HepG2 (cell line): ENCODE measurements around the gene SART1. TPM values are rescaled to one million over a fixed set of nuclear protein-coding genes. Genes with fewer than 3 reads are reported as not detected.
A peak's percentile ranks its signal among the peaks of the same experiment; 100 is the strongest.

Source experiments
- BCL6 ChIP-seq: IDR thresholded peaks from 2 replicates; pipeline ENCODE4 v1.6.1; 2016; ENCODE audit warnings: missing genetic modification reagents, missing compliant biosample characterization
- CREB1 ChIP-seq, 2 experiments: fragments of 450-650 bp in 1 of 2; IDR thresholded peaks; 2 replicates each; pipeline ENCODE4 v1.6.1; 2016 to 2017; ENCODE audit warnings: control low read depth in 1 of 2, mild to moderate bottlenecking in 1 of 2, missing compliant biosample characterization in 1 of 2, missing genetic modification characterization in 1 of 2
- ELF1 ChIP-seq: sonication (generic); formaldehyde crosslinking; IDR thresholded peaks from 2 replicates; pipeline ENCODE4 v1.4.0; 2020; ENCODE audit warnings: missing genetic modification reagents
- NFE2L1 ChIP-seq: sonication (generic); formaldehyde crosslinking; IDR thresholded peaks from 2 replicates; pipeline ENCODE4 v1.4.0; 2020; ENCODE audit warnings: missing genetic modification reagents, mild to moderate bottlenecking, borderline replicate concordance
- ZBTB38 ChIP-seq: sonication (generic); formaldehyde crosslinking; IDR thresholded peaks from 2 replicates; pipeline ENCODE4 v1.5.1; 2020; ENCODE audit warnings: mild to moderate bottlenecking, missing genetic modification reagents
- ZFY ChIP-seq: sonication (generic); formaldehyde crosslinking; IDR thresholded peaks from 2 replicates; pipeline ENCODE4 v1.4.0; 2020; ENCODE audit warnings: missing genetic modification reagents
- ZNF331 ChIP-seq: sonication (generic); formaldehyde crosslinking; IDR thresholded peaks from 2 replicates; pipeline ENCODE4 v1.4.0; 2020; ENCODE audit warnings: missing genetic modification reagents
- ZNF616 ChIP-seq: sonication (generic); formaldehyde crosslinking; IDR thresholded peaks from 2 replicates; pipeline ENCODE4 v1.5.0; 2020; ENCODE audit warnings: low read depth, mild to moderate bottlenecking, missing genetic modification reagents
- ZNF768 ChIP-seq: sonication (generic); formaldehyde crosslinking; IDR thresholded peaks from 2 replicates; pipeline ENCODE4 v1.4.0; 2020; ENCODE audit warnings: missing genetic modification reagents
- ZSCAN20 ChIP-seq: sonication (generic); formaldehyde crosslinking; IDR thresholded peaks from 2 replicates; pipeline ENCODE4 v1.4.0; 2020; ENCODE audit warnings: missing genetic modification reagents, mild to moderate bottlenecking, borderline replicate concordance
- polyA plus RNA-seq, 8 experiments: library from polyadenylated mRNA; depleted of rRNA in 3 of 8; stranded (reverse) in 7 of 8; unstranded in 1 of 8; fragments of >200 nt; fragmentation: Illumina TruSeq in 4 of 8; extraction: Trizol in 4 of 8; gene quantifications; 2 replicates each; pipeline versions ENCODE4 v1.2.1 to v1.2.3, GENCODE V29; 2011 to 2016; ENCODE audit warnings: low read depth in 4 of 8, missing spikeins in 1 of 8, mixed read lengths in 1 of 8; ENCODE audit not compliant: insufficient read depth in 1 of 8
- total RNA-seq, 5 experiments: library from RNA; depleted of rRNA; stranded (reverse); fragments of >200 nt; fragmentation: Illumina TruSeq; extraction: Trizol; gene quantifications; 2 replicates each; pipeline ENCODE4 v1.2.3, GENCODE V29; 2016; ENCODE audit warnings: low read depth in 1 of 5
- TF ChIP-seq, protein P1 (sequence below): sonication (generic); formaldehyde crosslinking; IDR thresholded peaks from 2 replicates; pipeline ENCODE4 v1.4.0; 2020; ENCODE audit warnings: mild to moderate bottlenecking, missing genetic modification reagents
- TF ChIP-seq, protein P2 (sequence below): sonication (generic); formaldehyde crosslinking; IDR thresholded peaks from 2 replicates; pipeline ENCODE4 v1.4.0; 2020; ENCODE audit warnings: mild to moderate bottlenecking, missing genetic modification reagents
- TF ChIP-seq, protein P3 (sequence below): sonication (generic); formaldehyde crosslinking; IDR thresholded peaks from 2 replicates; pipeline ENCODE4 v1.4.0; 2020; ENCODE audit warnings: mild to moderate bottlenecking, missing genetic modification reagents
- TF ChIP-seq, protein P4 (sequence below): sonication (generic); formaldehyde crosslinking; IDR thresholded peaks from 2 replicates; pipeline ENCODE4 v1.8.0; 2022; ENCODE audit warnings: mild to moderate bottlenecking, missing genetic modification reagents, borderline replicate concordance

SART1 gene
- total and polyA plus RNA-seq, 2 of the 13 experiments (the other 11 are each of a cell fraction or from before 2014, with no cell fraction given), result 11.3 to 22.5 TPM

DNA sequence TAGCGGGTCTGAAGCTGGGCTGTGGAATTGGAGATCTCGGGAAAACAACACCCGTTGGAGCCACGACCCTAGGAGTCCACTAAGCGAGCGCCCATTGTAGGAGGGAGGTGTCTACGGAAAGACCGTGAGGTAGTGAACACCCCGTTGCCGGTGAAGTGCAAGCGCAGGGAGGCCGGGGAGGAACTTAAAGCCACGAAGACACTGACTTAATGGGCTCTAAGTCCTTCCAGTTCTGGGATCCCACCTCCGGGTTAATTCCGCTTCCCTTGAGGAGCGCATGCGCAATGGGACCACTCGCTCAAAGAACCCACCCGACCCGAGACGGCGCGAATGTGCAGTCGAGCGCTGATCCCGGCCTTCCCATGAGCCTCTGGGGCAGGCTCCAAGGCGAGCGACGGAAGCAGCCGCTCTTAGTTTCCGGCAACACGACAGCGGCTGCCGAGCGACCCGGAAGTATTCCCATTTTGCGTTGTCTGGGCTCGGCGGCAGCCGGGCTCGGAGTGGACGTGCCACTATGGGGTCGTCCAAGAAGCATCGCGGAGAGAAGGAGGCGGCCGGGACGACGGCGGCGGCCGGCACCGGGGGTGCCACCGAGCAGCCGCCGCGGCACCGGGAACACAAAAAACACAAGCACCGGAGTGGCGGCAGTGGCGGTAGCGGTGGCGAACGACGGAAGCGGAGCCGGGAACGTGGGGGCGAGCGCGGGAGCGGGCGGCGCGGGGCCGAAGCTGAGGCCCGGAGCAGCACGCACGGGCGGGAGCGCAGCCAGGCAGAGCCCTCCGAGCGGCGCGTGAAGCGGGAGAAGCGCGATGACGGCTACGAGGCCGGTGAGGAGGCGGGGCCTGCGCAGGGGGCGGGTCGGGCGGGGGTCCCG lies at the start of gene SART1 (continued):
- TF ChIP-seq, protein P1, sequence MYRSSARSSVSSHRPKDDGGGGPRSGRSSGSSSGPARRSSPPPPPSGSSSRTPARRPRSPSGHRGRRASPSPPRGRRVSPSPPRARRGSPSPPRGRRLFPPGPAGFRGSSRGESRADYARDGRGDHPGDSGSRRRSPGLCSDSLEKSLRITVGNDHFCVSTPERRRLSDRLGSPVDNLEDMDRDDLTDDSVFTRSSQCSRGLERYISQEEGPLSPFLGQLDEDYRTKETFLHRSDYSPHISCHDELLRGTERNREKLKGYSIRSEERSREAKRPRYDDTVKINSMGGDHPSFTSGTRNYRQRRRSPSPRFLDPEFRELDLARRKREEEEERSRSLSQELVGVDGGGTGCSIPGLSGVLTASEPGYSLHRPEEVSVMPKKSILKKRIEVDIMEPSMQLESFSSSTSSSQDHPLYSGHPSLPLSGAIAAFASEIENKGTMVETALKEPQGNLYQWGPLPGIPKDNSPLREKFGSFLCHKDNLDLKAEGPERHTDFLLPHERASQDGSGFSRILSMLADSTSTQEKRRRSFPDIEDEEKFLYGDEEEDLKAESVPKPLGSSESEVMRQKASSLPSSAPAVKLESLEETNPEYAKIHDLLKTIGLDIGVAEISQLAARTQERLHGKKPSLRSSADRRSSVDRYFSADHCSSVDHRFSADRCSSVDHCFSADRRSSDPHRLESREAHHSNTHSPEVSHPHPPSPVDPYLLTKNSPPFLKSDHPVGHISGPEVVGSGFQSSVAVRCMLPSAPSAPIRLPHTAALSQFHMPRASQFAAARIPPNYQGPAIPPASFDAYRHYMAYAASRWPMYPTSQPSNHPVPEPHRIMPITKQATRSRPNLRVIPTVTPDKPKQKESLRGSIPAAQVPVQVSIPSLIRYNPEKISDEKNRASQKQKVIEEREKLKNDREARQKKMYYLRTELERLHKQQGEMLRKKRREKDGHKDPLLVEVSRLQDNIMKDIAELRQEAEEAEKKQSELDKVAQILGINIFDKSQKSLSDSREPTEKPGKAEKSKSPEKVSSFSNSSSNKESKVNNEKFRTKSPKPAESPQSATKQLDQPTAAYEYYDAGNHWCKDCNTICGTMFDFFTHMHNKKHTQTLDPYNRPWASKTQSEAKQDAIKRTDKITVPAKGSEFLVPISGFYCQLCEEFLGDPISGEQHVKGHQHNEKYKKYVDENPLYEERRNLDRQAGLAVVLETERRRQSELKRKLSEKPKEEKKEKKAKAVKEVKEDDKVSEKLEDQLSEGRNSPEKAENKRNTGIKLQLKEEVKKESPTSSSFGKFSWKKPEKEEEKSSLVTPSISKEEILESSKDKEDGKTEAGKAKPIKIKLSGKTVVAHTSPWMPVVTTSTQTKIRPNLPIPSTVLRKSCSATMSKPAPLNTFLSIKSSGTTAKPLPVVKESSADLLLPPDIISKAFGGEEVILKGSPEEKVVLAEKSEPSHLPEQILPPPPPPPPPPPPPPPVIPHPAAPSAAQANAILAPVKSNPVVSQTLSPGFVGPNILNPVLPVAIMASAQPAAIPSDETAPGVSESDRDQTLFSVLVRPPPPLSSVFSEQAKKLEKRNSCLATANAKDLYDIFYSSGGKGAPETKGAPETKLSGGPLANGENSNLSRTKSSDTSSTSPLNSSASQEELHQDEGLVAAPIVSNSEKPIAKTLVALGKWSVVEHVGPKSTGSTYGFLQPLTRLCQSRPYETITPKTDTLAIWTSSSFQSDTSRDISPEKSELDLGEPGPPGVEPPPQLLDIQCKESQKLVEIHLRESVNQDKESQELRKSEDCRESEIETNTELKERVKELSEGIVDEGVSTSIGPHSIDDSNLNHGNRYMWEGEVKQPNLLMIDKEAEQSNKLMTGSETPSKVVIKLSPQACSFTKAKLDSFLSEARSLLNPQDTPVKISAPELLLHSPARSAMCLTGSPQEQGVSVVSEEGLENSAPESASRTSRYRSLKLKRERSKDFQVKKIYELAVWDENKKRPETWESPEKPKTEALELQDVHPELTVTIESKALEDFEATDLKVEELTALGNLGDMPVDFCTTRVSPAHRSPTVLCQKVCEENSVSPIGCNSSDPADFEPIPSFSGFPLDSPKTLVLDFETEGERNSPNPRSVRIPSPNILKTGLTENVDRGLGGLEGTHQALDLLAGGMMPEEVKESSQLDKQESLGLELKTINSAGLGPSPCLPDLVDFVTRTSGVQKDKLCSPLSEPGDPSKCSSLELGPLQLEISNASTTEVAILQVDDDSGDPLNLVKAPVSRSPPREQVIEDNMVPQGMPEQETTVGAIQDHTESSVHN (CRISPR knock-in tag), result no peak
- peak; percentile 91 for TF ChIP-seq ZNF768 (CRISPR knock-in tag)
- TF ChIP-seq ZSCAN20 (CRISPR knock-in tag), result no peak
- no peak for TF ChIP-seq CREB1 (IDR thresholded peaks at IDR 0.05)
- peak; percentile 68; the same call in 1 of the 2 replicates for TF ChIP-seq CREB1 (CRISPR knock-in tag; IDR thresholded peaks at IDR 0.05)
- 0 out of 2 replicates have a peak, but pooled peaks have one; percentile 44 for TF ChIP-seq BCL6 (CRISPR knock-in tag)
- TF ChIP-seq ZBTB38 (CRISPR knock-in tag), result peak; percentile 40
- no peak for TF ChIP-seq ZNF616 (CRISPR knock-in tag)
- TF ChIP-seq ZFY (CRISPR knock-in tag), result peak; percentile 98
- TF ChIP-seq NFE2L1 (CRISPR knock-in tag), result no peak
- TF ChIP-seq, protein P2, sequence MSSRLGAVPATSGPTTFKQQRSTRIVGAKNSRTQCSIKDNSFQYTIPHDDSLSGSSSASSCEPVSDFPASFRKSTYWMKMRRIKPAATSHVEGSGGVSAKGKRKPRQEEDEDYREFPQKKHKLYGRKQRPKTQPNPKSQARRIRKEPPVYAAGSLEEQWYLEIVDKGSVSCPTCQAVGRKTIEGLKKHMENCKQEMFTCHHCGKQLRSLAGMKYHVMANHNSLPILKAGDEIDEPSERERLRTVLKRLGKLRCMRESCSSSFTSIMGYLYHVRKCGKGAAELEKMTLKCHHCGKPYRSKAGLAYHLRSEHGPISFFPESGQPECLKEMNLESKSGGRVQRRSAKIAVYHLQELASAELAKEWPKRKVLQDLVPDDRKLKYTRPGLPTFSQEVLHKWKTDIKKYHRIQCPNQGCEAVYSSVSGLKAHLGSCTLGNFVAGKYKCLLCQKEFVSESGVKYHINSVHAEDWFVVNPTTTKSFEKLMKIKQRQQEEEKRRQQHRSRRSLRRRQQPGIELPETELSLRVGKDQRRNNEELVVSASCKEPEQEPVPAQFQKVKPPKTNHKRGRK (CRISPR knock-in tag), result no peak
- TF ChIP-seq, protein P3, sequence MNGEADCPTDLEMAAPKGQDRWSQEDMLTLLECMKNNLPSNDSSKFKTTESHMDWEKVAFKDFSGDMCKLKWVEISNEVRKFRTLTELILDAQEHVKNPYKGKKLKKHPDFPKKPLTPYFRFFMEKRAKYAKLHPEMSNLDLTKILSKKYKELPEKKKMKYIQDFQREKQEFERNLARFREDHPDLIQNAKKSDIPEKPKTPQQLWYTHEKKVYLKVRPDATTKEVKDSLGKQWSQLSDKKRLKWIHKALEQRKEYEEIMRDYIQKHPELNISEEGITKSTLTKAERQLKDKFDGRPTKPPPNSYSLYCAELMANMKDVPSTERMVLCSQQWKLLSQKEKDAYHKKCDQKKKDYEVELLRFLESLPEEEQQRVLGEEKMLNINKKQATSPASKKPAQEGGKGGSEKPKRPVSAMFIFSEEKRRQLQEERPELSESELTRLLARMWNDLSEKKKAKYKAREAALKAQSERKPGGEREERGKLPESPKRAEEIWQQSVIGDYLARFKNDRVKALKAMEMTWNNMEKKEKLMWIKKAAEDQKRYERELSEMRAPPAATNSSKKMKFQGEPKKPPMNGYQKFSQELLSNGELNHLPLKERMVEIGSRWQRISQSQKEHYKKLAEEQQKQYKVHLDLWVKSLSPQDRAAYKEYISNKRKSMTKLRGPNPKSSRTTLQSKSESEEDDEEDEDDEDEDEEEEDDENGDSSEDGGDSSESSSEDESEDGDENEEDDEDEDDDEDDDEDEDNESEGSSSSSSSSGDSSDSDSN, result peak; percentile 64; the same call in 1 of the 2 replicates
- peak; percentile 98 for TF ChIP-seq ELF1 (CRISPR knock-in tag)
- TF ChIP-seq, protein P4, sequence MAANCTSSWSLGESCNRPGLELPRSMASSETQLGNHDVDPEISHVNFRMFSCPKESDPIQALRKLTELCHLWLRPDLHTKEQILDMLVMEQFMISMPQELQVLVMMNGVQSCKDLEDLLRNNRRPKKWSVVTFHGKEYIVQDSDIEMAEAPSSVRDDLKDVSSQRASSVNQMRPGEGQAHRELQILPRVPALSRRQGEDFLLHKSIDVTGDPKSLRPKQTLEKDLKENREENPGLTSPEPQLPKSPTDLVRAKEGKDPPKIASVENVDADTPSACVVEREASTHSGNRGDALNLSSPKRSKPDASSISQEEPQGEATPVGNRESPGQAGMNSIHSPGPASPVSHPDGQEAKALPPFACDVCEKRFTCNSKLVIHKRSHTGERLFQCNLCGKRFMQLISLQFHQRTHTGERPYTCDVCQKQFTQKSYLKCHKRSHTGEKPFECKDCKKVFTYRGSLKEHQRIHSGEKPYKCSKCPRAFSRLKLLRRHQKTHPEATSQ (CRISPR knock-in tag), result 0 out of 2 replicates have a peak, but pooled peaks have one; percentile 30
- peak; percentile 80; the same call in 1 of the 2 replicates for TF ChIP-seq ZNF331 (CRISPR knock-in tag)
